Activated naive CD8-positive, alpha-beta T cell treated with anti-CD3 and anti-CD28 coated beads, Interleukin-2, amount 50 U/mL, for 16 hours (primary cell): Measurements from ENCODE around the gene RNF135.
"Not testable (repeated sequence)": the region's sequence is repeated elsewhere in the genome, so short reads cannot be mapped to it uniquely, and the experiment has no call there.

Experiments used
- DNase-seq: peaks from one replicate; pipeline ENCODE4 v3.0.0-alpha.2; 2020; ENCODE audit warnings: low read depth, low spot score

Gene RNF135

GRCh38 chr17:30970831-30971567 is at the start of gene RNF135:
TSS of gene RNF135 (plus strand) at chr17:30971039. CDS start at chr17:30971074, 35 bp downstream.
- peak; percentile 13 for DNase-seq

- no peak for DNase-seq
These were observed 49.2 kb upstream of the RNF135 start, which contains the start of gene ADAP2 for GRCh38 chr17:30921544-30922196. TSS of gene ADAP2 (plus strand) at chr17:30921945. CDS start at chr17:30922015, 70 bp downstream.

- DNase-seq: no peak
These were observed 48.4 kb upstream of the RNF135 start for GRCh38 chr17:30922235-30923030.

- DNase-seq: no peak
These were observed 46.5 kb upstream of the RNF135 start for GRCh38 chr17:30924341-30924740.

GRCh38 chr17:30926516-30926915 is 44.3 kb upstream of the RNF135 start:
- no peak for DNase-seq

GRCh38 chr17:30927756-30928155 is 43.1 kb upstream of the RNF135 start:
- no peak for DNase-seq

GRCh38 chr17:30928584-30928983 is 42.3 kb upstream of the RNF135 start:
- DNase-seq: no peak

GRCh38 chr17:30929081-30929633 is 41.7 kb upstream of the RNF135 start:
- DNase-seq: no peak

GRCh38 chr17:30929861-30930260 is 41.0 kb upstream of the RNF135 start:
- not testable (repeated sequence) for DNase-seq

GRCh38 chr17:30930495-30930894 is 40.3 kb upstream of the RNF135 start:
- DNase-seq: no peak

GRCh38 chr17:30931582-30931981 is 39.3 kb upstream of the RNF135 start:
- not testable (repeated sequence) for DNase-seq

GRCh38 chr17:30933966-30934365 is 36.9 kb upstream of the RNF135 start:
- no peak for DNase-seq

GRCh38 chr17:30939051-30939689 is 31.7 kb upstream of the RNF135 start:
- no peak for DNase-seq

- DNase-seq: no peak
These were observed 28.3 kb upstream of the RNF135 start for GRCh38 chr17:30942308-30943079.

- DNase-seq: no peak
These were observed 23.0 kb upstream of the RNF135 start for GRCh38 chr17:30947796-30948195.

- no peak for DNase-seq
These were observed 20.6 kb upstream of the RNF135 start for GRCh38 chr17:30950189-30950588.

GRCh38 chr17:30950669-30951399 is 20.0 kb upstream of the RNF135 start:
- DNase-seq: no peak

GRCh38 chr17:30952638-30953393 is 18.0 kb upstream of the RNF135 start:
- DNase-seq: no peak
